C4-2B (cell line): ENCODE data around the gene IFNGR1.

ENCODE experiments used
- H3K27ac ChIP-seq: fragments of 450-650 bp; 2 replicates; pipeline ENCODE4 v1.5.1; 2017
- ZFX ChIP-seq: fragments of 450-650 bp; IDR thresholded peaks from 2 replicates; pipeline ENCODE4 v1.6.1; 2017
- TF ChIP-seq, protein P1 (sequence below): fragments of 450-650 bp; conservative IDR thresholded peaks from 2 replicates; pipeline ENCODE4 v1.5.1; 2017; ENCODE audit warnings: mild to moderate bottlenecking

Gene IFNGR1

GRCh38 chr6:137247724-137248123, 28.5 kb upstream of the IFNGR1 start:
- no peak overlapping the region for H3K27ac ChIP-seq
- TF ChIP-seq, protein P1, sequence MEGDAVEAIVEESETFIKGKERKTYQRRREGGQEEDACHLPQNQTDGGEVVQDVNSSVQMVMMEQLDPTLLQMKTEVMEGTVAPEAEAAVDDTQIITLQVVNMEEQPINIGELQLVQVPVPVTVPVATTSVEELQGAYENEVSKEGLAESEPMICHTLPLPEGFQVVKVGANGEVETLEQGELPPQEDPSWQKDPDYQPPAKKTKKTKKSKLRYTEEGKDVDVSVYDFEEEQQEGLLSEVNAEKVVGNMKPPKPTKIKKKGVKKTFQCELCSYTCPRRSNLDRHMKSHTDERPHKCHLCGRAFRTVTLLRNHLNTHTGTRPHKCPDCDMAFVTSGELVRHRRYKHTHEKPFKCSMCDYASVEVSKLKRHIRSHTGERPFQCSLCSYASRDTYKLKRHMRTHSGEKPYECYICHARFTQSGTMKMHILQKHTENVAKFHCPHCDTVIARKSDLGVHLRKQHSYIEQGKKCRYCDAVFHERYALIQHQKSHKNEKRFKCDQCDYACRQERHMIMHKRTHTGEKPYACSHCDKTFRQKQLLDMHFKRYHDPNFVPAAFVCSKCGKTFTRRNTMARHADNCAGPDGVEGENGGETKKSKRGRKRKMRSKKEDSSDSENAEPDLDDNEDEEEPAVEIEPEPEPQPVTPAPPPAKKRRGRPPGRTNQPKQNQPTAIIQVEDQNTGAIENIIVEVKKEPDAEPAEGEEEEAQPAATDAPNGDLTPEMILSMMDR, result no peak
- no peak for TF ChIP-seq ZFX

DNA sequence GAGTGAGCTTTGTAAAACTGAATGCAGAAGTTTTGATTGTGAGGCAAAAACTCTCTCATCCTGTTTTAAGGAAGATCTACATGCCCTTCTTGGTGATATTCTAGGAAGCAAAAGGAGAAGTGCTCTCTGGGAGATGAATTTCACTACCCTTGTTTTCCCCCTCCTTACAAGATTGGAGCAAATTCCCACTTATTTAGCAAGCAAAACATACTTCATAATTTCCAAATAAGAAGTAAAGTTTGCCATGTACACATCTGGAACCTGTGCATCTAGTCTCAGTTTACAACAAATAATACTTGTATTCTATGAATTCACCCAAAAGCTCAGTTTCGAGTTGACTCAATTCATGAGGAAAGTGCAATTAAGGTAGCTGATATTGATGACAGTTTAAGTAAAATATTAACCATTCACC, 27.6 kb upstream of the IFNGR1 start:
- TF ChIP-seq ZFX, result no peak

GRCh38 chr6:137246164-137246563, 27.0 kb upstream of the IFNGR1 start:
- no peak overlapping the region for H3K27ac ChIP-seq
- no peak for TF ChIP-seq ZFX
- TF ChIP-seq, protein P1, result no peak

More for the DNA sequence above, 27.6 kb upstream of the IFNGR1 start:
- H3K27ac ChIP-seq, result no peak overlapping the region

- no peak overlapping the region for H3K27ac ChIP-seq
- no peak for TF ChIP-seq ZFX
- TF ChIP-seq, protein P1, result no peak
These were observed 22.4 kb upstream of the IFNGR1 start for GRCh38 chr6:137241481-137242038.

- H3K27ac ChIP-seq, result no peak overlapping the region
- no peak for TF ChIP-seq ZFX
- TF ChIP-seq, protein P1, result no peak
These were observed 21.0 kb upstream of the IFNGR1 start for GRCh38 chr6:137240168-137240567.

DNA sequence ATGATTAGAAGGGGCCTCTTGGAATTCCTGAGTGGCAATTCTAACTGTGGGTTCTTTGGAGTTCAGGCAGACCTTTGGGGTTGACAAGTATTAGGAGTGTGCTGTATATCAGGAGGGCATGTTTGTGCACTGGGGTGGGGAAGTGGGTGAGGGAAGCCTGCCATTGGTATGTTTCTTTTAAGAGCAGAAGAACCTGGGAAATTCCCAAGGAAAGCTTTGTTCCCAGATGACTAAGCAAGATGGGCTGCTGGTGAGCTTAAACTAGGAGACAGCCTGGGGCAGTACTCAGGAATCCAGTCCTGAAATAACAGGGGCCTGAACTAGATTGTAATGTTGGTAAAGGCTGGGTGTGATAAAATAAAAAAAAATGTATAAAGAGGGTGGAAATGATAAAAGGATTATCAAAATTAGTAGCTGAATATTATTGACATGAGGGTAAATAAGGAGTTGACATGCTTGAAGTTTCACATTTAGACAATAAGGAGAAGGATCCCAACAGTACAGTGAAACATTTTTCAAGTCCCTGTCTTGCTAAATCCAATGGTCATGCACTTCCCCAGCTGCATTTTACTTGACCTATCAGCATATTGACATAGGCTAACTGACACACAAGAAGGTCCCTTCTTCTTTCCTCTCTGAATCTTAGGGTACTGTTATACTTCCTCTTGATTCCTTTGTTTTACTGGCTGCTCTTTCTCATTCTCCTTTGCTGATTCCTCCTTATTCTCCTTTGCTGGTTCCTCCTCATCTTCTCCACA, 18.4 kb upstream of the IFNGR1 start:
- no peak for TF ChIP-seq ZFX
- TF ChIP-seq, protein P1, result no peak
- H3K27ac ChIP-seq, result no peak overlapping the region

- no peak overlapping the region; the same call in 1 of the 2 replicates for H3K27ac ChIP-seq
- TF ChIP-seq ZFX, result no peak
These were observed 17.6 kb upstream of the IFNGR1 start for GRCh38 chr6:137236581-137237355.

DNA sequence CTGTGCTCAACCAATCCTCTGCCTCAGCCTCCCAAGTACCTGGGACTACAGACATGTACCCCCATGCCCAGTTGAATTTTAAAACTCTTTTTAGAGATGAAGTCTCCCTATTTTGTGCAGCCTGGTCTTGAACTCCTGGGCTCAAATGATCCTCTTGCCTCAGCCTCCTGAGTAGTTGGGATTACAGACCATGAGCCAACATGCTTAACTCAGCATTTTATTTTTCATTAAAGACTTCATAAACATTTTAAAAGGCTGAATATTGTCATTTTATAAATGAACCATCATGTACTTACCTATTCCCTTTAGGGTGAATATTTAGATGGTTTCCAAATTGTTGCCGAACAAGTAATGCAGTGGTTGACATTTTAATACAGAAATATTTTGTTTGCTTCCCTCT, 16.5 kb upstream of the IFNGR1 start:
- TF ChIP-seq, protein P1, result no peak
- TF ChIP-seq ZFX, result no peak
- H3K27ac ChIP-seq, result no peak overlapping the region
